ENCODE results near the gene UBE2S.
"Not testable (repeated sequence)": the region's sequence is repeated elsewhere in the genome, so short reads cannot be mapped to it uniquely, and the experiment has no call there.

The UBE2S gene

DNA sequence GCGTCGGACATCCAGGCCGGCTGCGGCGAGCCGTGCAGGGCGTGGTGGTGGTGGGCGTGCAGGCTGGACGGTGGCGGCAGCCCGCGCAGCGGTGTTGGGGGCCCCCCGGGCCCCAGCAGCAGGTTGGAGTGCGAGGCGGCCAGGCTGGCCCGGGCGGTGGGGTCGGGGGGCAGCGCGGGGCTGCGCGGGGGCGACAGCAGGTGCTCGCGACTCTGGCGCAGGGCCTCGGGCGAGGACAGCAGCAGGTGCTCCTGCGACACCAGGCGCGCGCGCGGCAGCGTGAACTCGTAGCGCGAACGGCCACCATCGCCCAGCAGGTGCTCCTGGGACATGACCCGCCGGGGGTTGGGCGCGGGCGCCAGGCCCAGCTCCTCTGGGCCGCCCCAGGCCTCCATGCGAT is 25.7 kb upstream of the UBE2S start:
- in situ Hi-C loops (cut with MboI; ENCODE audit: low pct_unique_long_range_greater_than_20kb, low sequenced_read_pairs, unreplicated experiment) = no loop called here
- TF ChIP-seq, protein P1, sequence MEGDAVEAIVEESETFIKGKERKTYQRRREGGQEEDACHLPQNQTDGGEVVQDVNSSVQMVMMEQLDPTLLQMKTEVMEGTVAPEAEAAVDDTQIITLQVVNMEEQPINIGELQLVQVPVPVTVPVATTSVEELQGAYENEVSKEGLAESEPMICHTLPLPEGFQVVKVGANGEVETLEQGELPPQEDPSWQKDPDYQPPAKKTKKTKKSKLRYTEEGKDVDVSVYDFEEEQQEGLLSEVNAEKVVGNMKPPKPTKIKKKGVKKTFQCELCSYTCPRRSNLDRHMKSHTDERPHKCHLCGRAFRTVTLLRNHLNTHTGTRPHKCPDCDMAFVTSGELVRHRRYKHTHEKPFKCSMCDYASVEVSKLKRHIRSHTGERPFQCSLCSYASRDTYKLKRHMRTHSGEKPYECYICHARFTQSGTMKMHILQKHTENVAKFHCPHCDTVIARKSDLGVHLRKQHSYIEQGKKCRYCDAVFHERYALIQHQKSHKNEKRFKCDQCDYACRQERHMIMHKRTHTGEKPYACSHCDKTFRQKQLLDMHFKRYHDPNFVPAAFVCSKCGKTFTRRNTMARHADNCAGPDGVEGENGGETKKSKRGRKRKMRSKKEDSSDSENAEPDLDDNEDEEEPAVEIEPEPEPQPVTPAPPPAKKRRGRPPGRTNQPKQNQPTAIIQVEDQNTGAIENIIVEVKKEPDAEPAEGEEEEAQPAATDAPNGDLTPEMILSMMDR (IDR thresholded peaks at IDR 0.05; ENCODE audit: extremely low read depth, insufficient read depth, missing control alignments) = no peak
- no peak for DNase-seq (ENCODE audit: low spot score)

DNA sequence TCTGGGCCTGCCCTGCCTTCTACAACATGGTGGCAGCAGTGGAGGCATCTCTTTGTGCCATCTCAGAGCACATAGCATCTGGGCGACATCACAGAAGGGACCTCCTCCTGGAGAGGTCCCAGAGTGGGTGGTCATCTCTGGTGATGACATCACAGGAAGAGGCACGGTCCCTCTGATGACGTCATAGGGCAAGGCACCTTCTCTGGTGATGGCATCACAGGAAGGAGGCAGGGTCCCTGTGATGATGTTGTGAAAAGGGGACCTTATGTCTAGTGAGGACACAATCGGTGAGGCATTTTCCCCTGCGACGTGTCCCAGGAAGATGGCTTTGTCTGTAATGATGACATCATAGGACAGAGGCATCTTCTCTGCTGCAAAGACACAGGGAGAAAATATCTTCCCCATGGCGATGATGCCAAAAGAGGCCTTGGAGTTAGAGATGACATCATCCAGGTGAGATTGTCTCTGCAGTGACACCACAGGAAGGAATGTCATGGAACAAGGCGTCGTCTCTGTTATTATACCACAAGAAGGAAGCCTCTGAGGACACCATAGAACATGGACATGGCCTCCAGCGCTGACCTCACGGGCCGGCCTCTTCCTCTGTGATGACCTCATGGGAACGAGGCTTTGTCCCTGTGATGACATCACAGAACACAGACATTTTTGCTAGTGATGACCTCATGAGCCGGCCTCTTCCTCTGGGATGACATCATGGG is 24.8 kb upstream of the UBE2S start:
- TF ChIP-seq, protein P1 (IDR thresholded peaks at IDR 0.05; ENCODE audit: extremely low read depth, insufficient read depth, missing control alignments) = no peak
- DNase-seq (ENCODE audit: low spot score) = peak; percentile 42
- in situ Hi-C loops (cut with MboI; ENCODE audit: low pct_unique_long_range_greater_than_20kb, low sequenced_read_pairs, unreplicated experiment) = no loop called here

DNA sequence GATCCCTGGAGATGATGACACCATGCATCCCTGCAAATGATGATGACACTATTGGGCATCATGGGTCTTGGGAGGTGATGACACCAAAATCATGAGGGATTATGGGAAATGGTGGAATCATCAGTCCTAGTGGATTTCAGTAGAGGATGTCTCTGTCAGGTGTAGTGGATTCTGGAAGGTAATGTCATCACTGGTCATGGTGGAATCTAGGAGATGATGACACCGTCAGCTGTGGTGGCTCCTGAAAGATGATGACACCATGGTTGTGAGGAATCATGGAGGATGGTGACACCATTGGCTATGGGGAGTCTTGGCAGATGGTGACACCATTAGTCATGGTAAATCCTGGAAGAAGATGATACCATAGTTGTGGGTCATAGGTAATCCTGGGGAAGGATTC is 23.6 kb upstream of the UBE2S start:
- no peak for DNase-seq (ENCODE audit: low spot score)
- TF ChIP-seq, protein P1 (IDR thresholded peaks at IDR 0.05; ENCODE audit: extremely low read depth, insufficient read depth, missing control alignments) = no peak
- in situ Hi-C loops (cut with MboI; ENCODE audit: low pct_unique_long_range_greater_than_20kb, low sequenced_read_pairs, unreplicated experiment) = no loop called here

DNA sequence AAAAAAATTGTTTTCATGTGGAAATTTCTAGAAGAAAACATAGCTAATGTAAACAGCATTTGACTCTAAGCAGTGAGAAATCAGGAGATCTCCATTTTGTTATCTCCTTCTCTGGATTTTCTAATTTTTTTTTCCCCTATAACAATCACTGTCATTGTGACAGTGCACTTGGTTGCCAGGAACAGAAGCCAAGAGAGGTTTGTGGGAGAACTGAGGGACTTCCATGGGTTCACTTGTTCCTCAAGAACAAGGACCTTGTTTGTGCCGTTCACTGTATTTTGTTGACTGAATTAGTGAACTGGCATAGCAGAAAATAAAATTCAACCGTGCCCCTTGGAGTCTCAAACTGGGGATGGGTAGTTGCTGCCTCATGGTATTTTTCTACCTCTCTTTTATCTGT is 18.5 kb upstream of the UBE2S start:
- DNase-seq (ENCODE audit: low spot score) = no peak
- TF ChIP-seq, protein P1 (IDR thresholded peaks at IDR 0.05; ENCODE audit: extremely low read depth, insufficient read depth, missing control alignments) = no peak
- in situ Hi-C loops (cut with MboI; ENCODE audit: low pct_unique_long_range_greater_than_20kb, low sequenced_read_pairs, unreplicated experiment) = no loop called here

DNA sequence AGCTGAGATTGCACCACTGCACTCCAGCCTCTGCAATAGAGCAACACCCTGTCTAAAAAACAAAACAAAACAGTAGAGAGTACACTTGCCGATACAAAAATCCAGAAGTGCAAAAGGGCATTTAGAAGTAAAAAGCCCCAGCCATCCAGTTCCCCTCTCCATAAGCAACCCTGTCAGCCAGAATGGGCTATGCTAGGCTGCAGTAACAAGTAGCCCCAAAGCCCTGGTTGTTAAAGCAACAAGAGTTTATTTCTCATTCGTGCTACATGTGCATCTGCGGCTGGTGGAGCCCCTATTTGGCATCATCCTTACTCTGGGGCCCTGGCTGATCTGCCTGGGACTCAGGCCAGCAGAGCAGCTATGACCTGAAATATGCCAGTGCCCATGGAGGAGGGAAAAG is 16.9 kb upstream of the UBE2S start:
- no peak for DNase-seq (ENCODE audit: low spot score)
- TF ChIP-seq, protein P1 (IDR thresholded peaks at IDR 0.05; ENCODE audit: extremely low read depth, insufficient read depth, missing control alignments) = no peak
- in situ Hi-C loops (cut with MboI; ENCODE audit: low pct_unique_long_range_greater_than_20kb, low sequenced_read_pairs, unreplicated experiment) = no loop called here

DNA sequence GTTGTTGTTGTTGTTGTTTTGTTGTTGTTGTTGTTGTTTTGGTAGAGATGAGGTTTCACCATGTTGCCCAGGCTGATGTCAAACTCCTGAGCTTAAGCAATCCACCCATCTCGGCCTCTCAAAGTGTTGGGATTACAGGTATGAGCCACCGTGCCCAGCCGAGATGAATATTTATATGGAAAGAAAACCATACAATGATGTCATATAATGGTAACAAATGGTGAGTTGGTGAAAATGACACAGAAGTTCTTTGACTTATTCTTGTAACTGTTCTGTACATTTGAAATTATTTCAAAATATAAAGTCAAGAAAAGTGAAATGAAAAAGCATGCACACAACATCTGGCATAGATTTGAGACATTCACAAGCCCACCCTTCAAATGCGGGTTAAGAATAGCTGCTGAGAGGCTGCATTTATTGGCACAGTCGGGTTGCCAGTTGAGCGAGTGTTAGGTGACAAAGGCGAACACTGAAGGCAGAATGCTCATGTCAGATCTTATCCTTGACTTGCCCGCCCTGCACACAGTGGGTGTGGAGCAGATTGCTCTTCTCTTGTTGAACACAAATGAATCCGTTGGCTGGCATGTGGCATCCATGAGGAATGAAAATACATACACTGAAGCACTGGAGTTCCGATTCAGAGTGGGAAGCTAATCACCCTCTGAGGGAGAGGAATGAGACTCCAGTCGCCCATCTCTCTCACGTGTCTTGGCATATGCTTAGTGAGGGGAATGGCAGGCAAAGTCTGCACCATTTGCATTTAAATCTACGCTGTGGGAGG is 15.8 kb upstream of the UBE2S start:
- TF ChIP-seq, protein P1 (IDR thresholded peaks at IDR 0.05; ENCODE audit: extremely low read depth, insufficient read depth, missing control alignments) = no peak
- in situ Hi-C loops (cut with MboI; ENCODE audit: low pct_unique_long_range_greater_than_20kb, low sequenced_read_pairs, unreplicated experiment) = no loop called here
- no peak for DNase-seq (ENCODE audit: low spot score)

DNA sequence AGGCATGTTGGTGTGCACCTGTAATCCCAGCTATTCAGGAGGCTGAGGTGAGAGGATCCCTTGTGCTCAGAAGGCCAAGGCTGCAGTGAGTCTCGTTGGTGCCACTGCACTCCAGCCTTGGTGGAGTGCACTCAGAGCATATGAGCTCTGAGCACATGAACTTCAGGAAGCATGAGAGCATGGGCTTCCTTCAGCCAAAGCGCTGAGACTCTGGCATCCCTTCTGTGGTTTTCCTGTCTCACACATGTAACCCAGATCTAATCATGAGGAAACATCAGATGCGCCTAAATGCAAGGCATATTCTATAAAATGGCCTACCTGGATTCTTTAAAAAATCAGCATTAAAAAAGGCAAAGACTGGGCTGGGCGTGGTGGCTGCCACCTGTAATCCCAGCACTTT is 13.7 kb upstream of the UBE2S start:
- in situ Hi-C loops (cut with MboI; ENCODE audit: low pct_unique_long_range_greater_than_20kb, low sequenced_read_pairs, unreplicated experiment) = not testable (repeated sequence)

More for the DNA sequence above, 13.7 kb upstream of the UBE2S start:
- DNase-seq (ENCODE audit: low spot score) = not testable (repeated sequence)

Measured in GM13977 (cell line).